ENCODE results near the gene NAV1.

GRCh38 chr1:201510734-201511133, 28.2 kb upstream of the NAV1 start:
- no peak for TF ChIP-seq GATA2 (IDR thresholded peaks at IDR 0.05; ENCODE audit: low read depth, low read length)
- no peak for TF ChIP-seq GATA3 (IDR thresholded peaks at IDR 0.05; ENCODE audit: low read depth, low read length)
